GM18505 (cell line): ENCODE results near the gene PLCL2.

Source experiments
- ATAC-seq: cut with Tn5 transposase; IDR thresholded peaks from one replicate; pipeline ENCODE4 v1.9.1; 2021; ENCODE audit not compliant: unreplicated experiment
- POLR2A ChIP-seq: IDR thresholded peaks from 4 replicates; pipeline ENCODE4 v1.6.1; 2011; ENCODE audit warnings: borderline replicate concordance; ENCODE audit not compliant: insufficient read depth, insufficient read length; ENCODE audit errors: extremely low read depth

Gene PLCL2

GRCh38 chr3:17038141-17038540, 153.4 kb downstream of the PLCL2 start:
- ATAC-seq = no peak
- no peak for TF ChIP-seq POLR2A

- no peak for ATAC-seq
These were observed 154.3 kb downstream of the PLCL2 start for GRCh38 chr3:17038900-17039553.

GRCh38 chr3:17039594-17039993, 154.8 kb downstream of the PLCL2 start:
- no peak for ATAC-seq
- no peak for TF ChIP-seq POLR2A

More at GRCh38 chr3:17038900-17039553, 154.3 kb downstream of the PLCL2 start:
- TF ChIP-seq POLR2A = no peak

- no peak for ATAC-seq
- TF ChIP-seq POLR2A = no peak
These were observed 155.7 kb downstream of the PLCL2 start for GRCh38 chr3:17040322-17040989.

GRCh38 chr3:17040990-17041377, 156.2 kb downstream of the PLCL2 start:
- ATAC-seq = no peak
- no peak for TF ChIP-seq POLR2A

- no peak for TF ChIP-seq POLR2A
- ATAC-seq = peak; percentile 79
These were observed 160.1 kb downstream of the PLCL2 start for GRCh38 chr3:17044855-17045254.

GRCh38 chr3:17045705-17046104, 160.9 kb downstream of the PLCL2 start:
- no peak for TF ChIP-seq POLR2A
- ATAC-seq = no peak

GRCh38 chr3:17046623-17047022, 161.9 kb downstream of the PLCL2 start:
- TF ChIP-seq POLR2A = no peak

GRCh38 chr3:17047162-17047561, 162.4 kb downstream of the PLCL2 start:
- no peak for TF ChIP-seq POLR2A
- peak; percentile 43 for ATAC-seq

More at GRCh38 chr3:17046623-17047022, 161.9 kb downstream of the PLCL2 start:
- no peak for ATAC-seq

GRCh38 chr3:17047894-17048293, 163.1 kb downstream of the PLCL2 start:
- TF ChIP-seq POLR2A = no peak

GRCh38 chr3:17050071-17050470, 165.3 kb downstream of the PLCL2 start:
- ATAC-seq = no peak
- TF ChIP-seq POLR2A = no peak

More at GRCh38 chr3:17047894-17048293, 163.1 kb downstream of the PLCL2 start:
- ATAC-seq = no peak

- no peak for TF ChIP-seq POLR2A
These were observed 165.8 kb downstream of the PLCL2 start for GRCh38 chr3:17050506-17050905.

GRCh38 chr3:17052363-17052762, 167.6 kb downstream of the PLCL2 start:
- TF ChIP-seq POLR2A = no peak
- peak; percentile 70 for ATAC-seq

More at GRCh38 chr3:17050506-17050905, 165.8 kb downstream of the PLCL2 start:
- no peak for ATAC-seq

GRCh38 chr3:17054301-17054981, 169.7 kb downstream of the PLCL2 start:
- TF ChIP-seq POLR2A = no peak
- no peak for ATAC-seq

GRCh38 chr3:17054982-17055343, 170.2 kb downstream of the PLCL2 start:
- ATAC-seq = no peak
- no peak for TF ChIP-seq POLR2A
